ENCODE measurements around the gene REV3L.
"Not testable (repeated sequence)": the region's sequence is repeated elsewhere in the genome, so short reads cannot be mapped to it uniquely, and the experiment has no call there.

REV3L gene

GRCh38 chr6:111256646-111257045 lies 226.4 kb downstream of the REV3L start:
- no peak for DNase-seq

DNA sequence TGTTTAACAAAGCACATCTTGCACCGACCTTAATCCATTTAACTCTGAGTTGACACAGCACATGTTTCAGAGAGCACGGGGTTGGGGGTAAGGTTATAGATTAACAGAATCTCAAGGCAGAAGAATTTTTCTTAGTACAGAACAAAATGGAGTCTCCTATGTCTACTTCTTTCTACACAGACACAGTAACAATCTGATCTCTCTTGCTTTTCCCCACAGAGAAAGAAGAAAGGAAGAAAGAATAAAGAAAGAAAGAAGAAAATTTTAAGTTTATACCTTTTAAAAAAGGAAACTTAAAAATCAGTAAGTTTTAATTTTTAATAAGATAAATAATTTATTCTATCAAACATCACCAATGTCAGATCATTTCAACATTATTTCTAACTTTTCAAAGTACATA lies 227.2 kb downstream of the REV3L start:
- not testable (repeated sequence) for DNase-seq

DNA sequence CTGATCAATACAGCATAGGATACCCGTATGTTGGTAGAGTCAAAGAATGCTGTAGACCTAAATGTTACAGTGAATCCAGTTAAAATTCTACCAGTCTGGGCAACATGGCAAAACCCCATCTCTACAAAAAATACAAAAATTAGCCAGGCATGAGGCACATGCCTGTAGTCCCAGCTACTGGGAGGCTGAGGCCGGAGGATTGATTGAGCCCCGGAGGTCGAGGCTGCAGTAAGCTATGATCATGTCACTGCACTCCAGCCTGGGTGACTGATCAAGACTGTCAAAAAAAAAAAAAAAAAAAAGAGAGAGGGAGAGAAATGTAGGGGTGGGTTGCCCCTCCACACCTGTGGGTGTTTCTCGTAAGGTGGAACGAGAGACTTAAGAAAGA lies 228.2 kb downstream of the REV3L start:
- DNase-seq, result no peak

DNA sequence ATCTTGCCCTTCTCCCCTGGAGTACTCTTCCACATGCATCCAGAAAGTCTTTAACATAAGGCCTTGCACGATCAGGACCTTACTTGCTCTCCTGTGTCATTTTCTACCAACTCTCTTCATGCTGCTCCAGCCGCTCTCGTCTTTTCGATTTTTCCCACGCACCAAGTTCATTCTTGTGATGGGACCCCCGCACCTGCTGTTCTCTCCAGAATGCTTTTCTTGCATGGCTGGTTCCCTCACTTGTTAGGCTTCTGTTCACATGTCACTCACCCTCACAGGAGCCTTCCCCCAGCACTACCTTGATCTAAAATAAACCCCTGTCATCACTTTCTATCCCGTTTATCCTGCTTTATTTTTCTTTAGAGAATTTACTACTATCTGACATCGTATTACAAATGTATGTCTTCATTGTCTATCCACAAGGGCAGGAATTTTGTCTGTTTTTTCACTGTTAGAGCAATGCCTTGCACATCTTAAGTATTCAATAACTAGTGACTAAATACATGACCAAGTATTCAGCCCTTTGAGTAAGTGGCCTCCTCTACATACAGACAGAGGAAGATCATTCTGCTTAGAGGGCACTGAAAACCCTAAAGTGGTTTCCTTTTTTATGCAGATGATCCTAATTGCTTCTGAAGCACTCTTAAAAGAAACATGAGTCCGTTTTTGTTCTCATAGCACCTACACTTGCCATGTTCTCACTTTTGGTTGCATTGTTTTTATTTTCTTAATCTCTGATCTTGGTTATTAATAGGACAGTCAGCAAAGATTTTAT lies 228.8 kb downstream of the REV3L start:
- DNase-seq, result no peak

DNA sequence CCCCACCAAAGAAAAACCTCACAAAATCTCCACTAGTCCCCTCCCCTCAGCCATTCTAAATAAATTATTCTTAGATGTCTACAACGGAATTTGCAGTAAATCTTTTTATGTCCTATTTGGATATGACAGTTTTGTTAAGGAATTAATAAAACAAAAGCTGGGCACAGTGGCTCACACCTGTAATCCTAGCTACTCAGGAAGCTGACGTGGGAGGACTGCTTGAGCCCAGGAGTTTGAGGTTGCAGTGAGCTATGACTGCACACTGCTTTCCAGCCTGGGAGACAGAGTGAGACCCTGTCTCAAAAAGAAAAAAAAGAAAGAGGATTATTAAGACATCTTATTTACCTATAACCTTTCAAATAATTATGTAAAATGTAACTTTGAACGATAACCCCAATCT lies 230.3 kb downstream of the REV3L start:
- DNase-seq, result no peak

DNA sequence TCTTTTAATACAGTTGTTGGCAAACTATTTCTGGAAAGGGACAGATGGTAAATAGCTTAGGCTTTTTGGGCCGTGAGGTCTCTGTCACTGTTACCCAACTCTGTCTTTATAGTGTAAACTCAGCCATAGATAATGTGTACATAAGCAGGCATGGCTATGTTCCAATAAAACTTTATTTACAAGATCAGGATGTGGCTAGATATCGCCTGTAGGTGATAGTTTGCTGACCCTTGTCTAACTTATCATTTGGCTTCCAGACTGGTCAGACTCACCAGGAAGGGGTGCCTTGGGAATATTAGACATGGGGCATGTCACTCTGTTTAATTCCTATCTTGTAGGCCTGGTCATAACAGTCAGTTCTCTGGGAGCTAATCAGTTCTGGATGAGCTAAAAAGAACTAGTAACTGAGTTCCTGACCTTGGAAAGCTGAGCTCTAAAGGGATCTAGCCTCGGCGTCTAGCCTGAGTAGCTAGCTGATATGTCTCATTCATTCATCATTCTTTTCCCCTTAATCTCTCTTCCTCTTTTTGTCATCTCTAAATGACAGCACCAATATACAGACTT lies 232.1 kb downstream of the REV3L start:
- DNase-seq, result no peak
